Measurements from ENCODE around the gene ELL2. TPM values are rescaled to one million over a fixed set of nuclear protein-coding genes. Genes with fewer than 3 reads are reported as not detected.

ELL2 gene
- total RNA-seq, 2 donors from 2014 or later = 83.9 to 248 TPM

- no peak overlapping the region for H3K27ac ChIP-seq
- DNase-seq (ENCODE audit: low spot score) (no peak), ATAC-seq (ENCODE audit: insufficient number of reproducible peaks, low FRiP score, low read depth) (no peak)
- no peaks in the 10 kb centered on the region for H3K9me3 ChIP-seq
- no peaks in the 10 kb centered on the region for H3K36me3 ChIP-seq
- no peak overlapping the region for H3K4me3 ChIP-seq
- no peaks in the 10 kb centered on the region for H3K27me3 ChIP-seq (replicated peaks; ENCODE audit: insufficient read depth)
- TF ChIP-seq CTCF (IDR thresholded peaks at IDR 0.05) = no peak
- H3K4me1 ChIP-seq (ENCODE audit: control insufficient read depth in 1 of 2, low read depth in 2 of 2) = no peaks in the 10 kb centered on the region
Observed at GRCh38 chr5:95972196-95972595, 10.5 kb upstream of the ELL2 start.

- H3K36me3 ChIP-seq = no peaks in the 10 kb centered on the region
- H3K4me1 ChIP-seq (ENCODE audit: control insufficient read depth in 1 of 2, low read depth in 2 of 2) = no peaks in the 10 kb centered on the region
- no peak for TF ChIP-seq CTCF (IDR thresholded peaks at IDR 0.05)
- no peak overlapping the region for H3K27ac ChIP-seq
- H3K4me3 ChIP-seq = no peak overlapping the region
- no peaks in the 10 kb centered on the region for H3K27me3 ChIP-seq (replicated peaks; ENCODE audit: insufficient read depth)
- DNase-seq (ENCODE audit: low spot score) = no peak
- no peaks in the 10 kb centered on the region for H3K9me3 ChIP-seq
- ATAC-seq (ENCODE audit: insufficient number of reproducible peaks, low FRiP score, low read depth) = no peak
Observed at GRCh38 chr5:95970359-95970704, 8.7 kb upstream of the ELL2 start.

- Histone ChIP-seq H3K4me3 (no peak overlapping the region), H3K27ac (no peak overlapping the region), H3K36me3 (no peaks in the 10 kb centered on the region), H3K27me3 (replicated peaks; ENCODE audit: insufficient read depth) (no peaks in the 10 kb centered on the region), H3K9me3 (no peaks in the 10 kb centered on the region), H3K4me1 (ENCODE audit: control insufficient read depth in 1 of 2, low read depth in 2 of 2) (no peaks in the 10 kb centered on the region)
- ATAC-seq (ENCODE audit: insufficient number of reproducible peaks, low FRiP score, low read depth) (no peak), DNase-seq (ENCODE audit: low spot score) (no peak)
- TF ChIP-seq CTCF (IDR thresholded peaks at IDR 0.05) = no peak
Observed at GRCh38 chr5:95969651-95970358, 8.2 kb upstream of the ELL2 start.

GRCh38 chr5:95969055-95969454, 7.4 kb upstream of the ELL2 start:
- Histone ChIP-seq H3K9me3 (no peaks in the 10 kb centered on the region), H3K4me3 (no peak overlapping the region), H3K4me1 (ENCODE audit: control insufficient read depth in 1 of 2, low read depth in 2 of 2) (no peaks in the 10 kb centered on the region), H3K27ac (no peak overlapping the region), H3K27me3 (replicated peaks; ENCODE audit: insufficient read depth) (no peaks in the 10 kb centered on the region), H3K36me3 (no peaks in the 10 kb centered on the region)
- no peak for TF ChIP-seq CTCF (IDR thresholded peaks at IDR 0.05)
- DNase-seq (ENCODE audit: low spot score) = no peak
- no peak for ATAC-seq (ENCODE audit: insufficient number of reproducible peaks, low FRiP score, low read depth)

- no peak for TF ChIP-seq CTCF (IDR thresholded peaks at IDR 0.05)
Observed at GRCh38 chr5:95967236-95967635, 5.6 kb upstream of the ELL2 start.

More at GRCh38 chr5:95967236-95967635, 5.6 kb upstream of the ELL2 start:
- Histone ChIP-seq H3K27me3 (replicated peaks; ENCODE audit: insufficient read depth) (no peaks in the 10 kb centered on the region), H3K36me3 (no peaks in the 10 kb centered on the region), H3K9me3 (no peaks in the 10 kb centered on the region), H3K4me1 (ENCODE audit: control insufficient read depth in 1 of 2, low read depth in 2 of 2) (peaks cover 0 to 8% of the 10 kb centered on the region in 2 donors), H3K27ac (no peak overlapping the region), H3K4me3 (no peak overlapping the region)
- no peak for ATAC-seq (ENCODE audit: insufficient number of reproducible peaks, low FRiP score, low read depth)
- no peak for DNase-seq (ENCODE audit: low spot score)
